HUES6 (cell line): ENCODE results near the gene ZRANB1.

Source experiments
- H3K27ac ChIP-seq: 2 replicates; pipeline ENCODE4 v1.7.0; 2013; ENCODE audit warnings: low read depth, mild to moderate bottlenecking, low read length, inconsistent platforms
- H3K27me3 ChIP-seq: 2 replicates; pipeline ENCODE4 v1.6.1; 2013; ENCODE audit warnings: low read length; ENCODE audit not compliant: control insufficient read depth, insufficient read depth
- H3K36me3 ChIP-seq: 2 replicates; pipeline ENCODE4 v1.6.1; 2013; ENCODE audit warnings: low read length; ENCODE audit not compliant: control insufficient read depth, insufficient read depth
- H3K4me1 ChIP-seq: 2 replicates; pipeline ENCODE4 v1.6.1; 2013; ENCODE audit warnings: low read length; ENCODE audit not compliant: control insufficient read depth, insufficient read depth
- H3K4me3 ChIP-seq: 2 replicates; pipeline ENCODE4 v1.5.1; 2013; ENCODE audit warnings: low read depth, low read length
- H3K9ac ChIP-seq: one replicate; pipeline ENCODE4 v1.6.1; 2013; ENCODE audit warnings: mild to moderate bottlenecking, low read length
- H3K9me3 ChIP-seq: 2 replicates; pipeline ENCODE4 v1.6.1; 2013; ENCODE audit warnings: low read depth, low read length; ENCODE audit not compliant: control insufficient read depth, insufficient read depth

Gene ZRANB1

GRCh38 chr10:125014836-125015355, 73.0 kb downstream of the ZRANB1 start:
- Histone ChIP-seq H3K27me3 (no peaks in the 10 kb centered on the region), H3K9ac (no peak overlapping the region), H3K4me3 (no peak overlapping the region), H3K9me3 (peaks cover 6% of the 10 kb centered on the region), H3K36me3 (peaks cover 54% of the 10 kb centered on the region), H3K27ac (no peak overlapping the region), H3K4me1 (peaks cover 7% of the 10 kb centered on the region; the same call in 1 of the 2 replicates)

GRCh38 chr10:125015356-125015944, 73.5 kb downstream of the ZRANB1 start:
- H3K9me3 ChIP-seq, result peaks cover 11% of the 10 kb centered on the region
- no peak overlapping the region for H3K27ac ChIP-seq
- no peak overlapping the region for H3K9ac ChIP-seq
- peaks cover 57% of the 10 kb centered on the region for H3K36me3 ChIP-seq
- no peak overlapping the region for H3K4me3 ChIP-seq
- peaks cover 4% of the 10 kb centered on the region; the same call in 1 of the 2 replicates for H3K4me1 ChIP-seq
- no peaks in the 10 kb centered on the region for H3K27me3 ChIP-seq

GRCh38 chr10:125016123-125016522, 74.2 kb downstream of the ZRANB1 start:
- H3K4me3 ChIP-seq, result no peak overlapping the region
- H3K9ac ChIP-seq, result no peak overlapping the region
- H3K9me3 ChIP-seq, result peaks cover 14% of the 10 kb centered on the region
- H3K4me1 ChIP-seq, result 0 out of 2 replicates have a peak, but pooled peaks cover 3% of the 10 kb centered on the region
- no peak overlapping the region for H3K27ac ChIP-seq
- no peaks in the 10 kb centered on the region for H3K27me3 ChIP-seq
- H3K36me3 ChIP-seq, result peaks cover 63% of the 10 kb centered on the region

- 0 out of 2 replicates have a peak, but pooled peaks cover 3% of the 10 kb centered on the region for H3K4me1 ChIP-seq
- H3K4me3 ChIP-seq, result no peak overlapping the region
- peaks cover 69% of the 10 kb centered on the region for H3K36me3 ChIP-seq
- H3K27ac ChIP-seq, result no peak overlapping the region
- peaks cover 14% of the 10 kb centered on the region for H3K9me3 ChIP-seq
- H3K9ac ChIP-seq, result no peak overlapping the region
- no peaks in the 10 kb centered on the region for H3K27me3 ChIP-seq
These were observed 74.8 kb downstream of the ZRANB1 start for GRCh38 chr10:125016611-125017202.

- peaks cover 72% of the 10 kb centered on the region for H3K36me3 ChIP-seq
- no peak overlapping the region for H3K4me3 ChIP-seq
These were observed 75.8 kb downstream of the ZRANB1 start for GRCh38 chr10:125017547-125018298.

GRCh38 chr10:125018576-125019143, 76.7 kb downstream of the ZRANB1 start:
- Histone ChIP-seq H3K27me3 (no peaks in the 10 kb centered on the region), H3K4me3 (no peak overlapping the region), H3K4me1 (no peaks in the 10 kb centered on the region), H3K9ac (no peak overlapping the region), H3K36me3 (peaks cover 78% of the 10 kb centered on the region), H3K27ac (0 out of 2 replicates have a peak overlapping the region, but pooled peaks have one; percentile 48), H3K9me3 (peaks cover 14% of the 10 kb centered on the region)

More at GRCh38 chr10:125017547-125018298, 75.8 kb downstream of the ZRANB1 start:
- Histone ChIP-seq H3K4me1 (0 out of 2 replicates have a peak, but pooled peaks cover 2% of the 10 kb centered on the region), H3K27me3 (no peaks in the 10 kb centered on the region), H3K27ac (no peak overlapping the region), H3K9me3 (peaks cover 14% of the 10 kb centered on the region), H3K9ac (no peak overlapping the region)

GRCh38 chr10:125020386-125020785, 78.5 kb downstream of the ZRANB1 start:
- Histone ChIP-seq H3K27me3 (no peaks in the 10 kb centered on the region), H3K9me3 (peaks cover 14% of the 10 kb centered on the region), H3K9ac (no peak overlapping the region), H3K4me1 (no peaks in the 10 kb centered on the region), H3K27ac (no peak overlapping the region), H3K36me3 (peaks cover 82% of the 10 kb centered on the region), H3K4me3 (no peak overlapping the region)

- Histone ChIP-seq H3K9ac (no peak overlapping the region), H3K4me3 (no peak overlapping the region), H3K9me3 (peaks cover 14% of the 10 kb centered on the region), H3K36me3 (peaks cover 87% of the 10 kb centered on the region), H3K27me3 (no peaks in the 10 kb centered on the region), H3K4me1 (no peaks in the 10 kb centered on the region; the same call in 1 of the 2 replicates), H3K27ac (no peak overlapping the region)
These were observed 78.9 kb downstream of the ZRANB1 start for GRCh38 chr10:125020871-125021270.

GRCh38 chr10:125021686-125022344, 79.9 kb downstream of the ZRANB1 start:
- Histone ChIP-seq H3K36me3 (peaks cover 89% of the 10 kb centered on the region), H3K9me3 (peaks cover 14% of the 10 kb centered on the region), H3K27me3 (no peaks in the 10 kb centered on the region), H3K4me3 (no peak overlapping the region), H3K4me1 (no peaks in the 10 kb centered on the region; the same call in 1 of the 2 replicates), H3K9ac (no peak overlapping the region), H3K27ac (no peak overlapping the region)

- H3K27ac ChIP-seq, result no peak overlapping the region
- no peaks in the 10 kb centered on the region; the same call in 1 of the 2 replicates for H3K4me1 ChIP-seq
- no peak overlapping the region for H3K9ac ChIP-seq
- H3K9me3 ChIP-seq, result peaks cover 14% of the 10 kb centered on the region
- H3K36me3 ChIP-seq, result peaks cover 88% of the 10 kb centered on the region
- no peaks in the 10 kb centered on the region for H3K27me3 ChIP-seq
- H3K4me3 ChIP-seq, result no peak overlapping the region
These were observed 80.7 kb downstream of the ZRANB1 start for GRCh38 chr10:125022671-125023070.
